Activated T-helper 1 cell treated with anti-CD3 and anti-CD28 coated beads, Interleukin-2, amount 50 U/mL, for 16 hours (primary cell): ENCODE measurements around the gene FCN1.

ENCODE experiments used
- DNase-seq, 2 donors: peaks; one replicate each; pipeline ENCODE4 v3.0.0-alpha.2; 2020; ENCODE audit warnings: low read depth in 1 of 2, low spot score in 1 of 2

Gene FCN1

GRCh38 chr9:134894136-134894860, 23.4 kb downstream of the FCN1 start:
- DNase-seq, result no peak

- no peak for DNase-seq
Measured at GRCh38 chr9:134892820-134893420, 24.8 kb downstream of the FCN1 start.

GRCh38 chr9:134892221-134892620, 25.5 kb downstream of the FCN1 start:
- DNase-seq, result no peak

- no peak for DNase-seq
Measured at GRCh38 chr9:134891713-134892112, 26.0 kb downstream of the FCN1 start.

- DNase-seq, result no peak
Measured at GRCh38 chr9:134891053-134891452, 26.7 kb downstream of the FCN1 start.

- DNase-seq, result no peak
Measured at GRCh38 chr9:134890155-134890495, 27.6 kb downstream of the FCN1 start.

- DNase-seq, result no peak
Measured at GRCh38 chr9:134889386-134890154, 28.1 kb downstream of the FCN1 start.

GRCh38 chr9:134888603-134889190, 29.0 kb downstream of the FCN1 start:
- DNase-seq, result no peak

GRCh38 chr9:134887686-134888602, 29.8 kb downstream of the FCN1 start:
- no peak for DNase-seq

GRCh38 chr9:134887219-134887618, 30.5 kb downstream of the FCN1 start:
- DNase-seq, result no peak

GRCh38 chr9:134886413-134886913, 31.2 kb downstream of the FCN1 start:
- DNase-seq, result no peak

- DNase-seq, result no peak
Measured at GRCh38 chr9:134885679-134886412, 31.9 kb downstream of the FCN1 start.

GRCh38 chr9:134885001-134885678, 32.6 kb downstream of the FCN1 start:
- no peak for DNase-seq

- DNase-seq, result no peak
Measured at GRCh38 chr9:134884492-134884891, 33.2 kb downstream of the FCN1 start.

GRCh38 chr9:134883040-134883782, 34.5 kb downstream of the FCN1 start:
- DNase-seq, result no peak

- DNase-seq, result no peak
Measured at GRCh38 chr9:134882204-134882785, 35.4 kb downstream of the FCN1 start.

GRCh38 chr9:134881313-134881670, 36.4 kb downstream of the FCN1 start:
- no peak for DNase-seq

- DNase-seq, result no peak
Measured at GRCh38 chr9:134880484-134881312, 37.0 kb downstream of the FCN1 start, which contains the start of gene FCN2. TSS of gene FCN2 (plus strand) at chr9:134880810. CDS start at chr9:134880822, 12 bp downstream.
